NCI-H69 (cell line): ENCODE measurements around the gene UBE2D2.

ENCODE experiments used
- DNase-seq: peaks from one replicate; lab custom pipeline; 2025; lab: John Stamatoyannopoulos, UW

The UBE2D2 gene

GRCh38 chr5:139648205-139649081 lies 87.3 kb downstream of the UBE2D2 start, which contains the start of gene CXXC5:
CXXC5 (plus strand) TSS chr5:139648349; CDS start chr5:139680524, 32,175 bp downstream.
- DNase-seq = peak; percentile 95

- DNase-seq = peak; percentile 76
Measured at GRCh38 chr5:139649082-139649991, 88.2 kb downstream of the UBE2D2 start.

GRCh38 chr5:139650031-139650688 lies 89.0 kb downstream of the UBE2D2 start:
- DNase-seq = peak; percentile 65

GRCh38 chr5:139650689-139651042 lies 89.5 kb downstream of the UBE2D2 start:
- DNase-seq = peak; percentile 62

- peak; percentile 60 for DNase-seq
Measured at GRCh38 chr5:139651043-139651834, 90.1 kb downstream of the UBE2D2 start.

- DNase-seq = peak; percentile 85
Measured at GRCh38 chr5:139651853-139652787, 91.0 kb downstream of the UBE2D2 start.

GRCh38 chr5:139652788-139653241 lies 91.7 kb downstream of the UBE2D2 start:
- DNase-seq = no peak

- peak; percentile 84 for DNase-seq
Measured at GRCh38 chr5:139653616-139654015, 92.5 kb downstream of the UBE2D2 start.

- no peak for DNase-seq
Measured at GRCh38 chr5:139654464-139654863, 93.3 kb downstream of the UBE2D2 start.

- DNase-seq = no peak
Measured at GRCh38 chr5:139654871-139655491, 93.8 kb downstream of the UBE2D2 start.

- peak; percentile 59 for DNase-seq
Measured at GRCh38 chr5:139655727-139656271, 94.7 kb downstream of the UBE2D2 start.

- no peak for DNase-seq
Measured at GRCh38 chr5:139657363-139658321, 96.5 kb downstream of the UBE2D2 start.

GRCh38 chr5:139658501-139658927 lies 97.4 kb downstream of the UBE2D2 start:
- no peak for DNase-seq

GRCh38 chr5:139658928-139659667 lies 98.0 kb downstream of the UBE2D2 start:
- peak; percentile 80 for DNase-seq

GRCh38 chr5:139659695-139660101 lies 98.6 kb downstream of the UBE2D2 start:
- no peak for DNase-seq

- peak; percentile 52 for DNase-seq
Measured at GRCh38 chr5:139660105-139660922, 99.2 kb downstream of the UBE2D2 start.
